OCI-LY1 (cell line): ENCODE results near the gene PRKCA.

ENCODE experiments used
- H2AFZ ChIP-seq: fragments of 200-600 bp; sonication (generic), shearing (Covaris generic); 2 replicates; pipeline ENCODE4 v1.6.0; 2014; ENCODE audit warnings: antibody characterized with exemption, mild to moderate bottlenecking, low read length
- H3F3A ChIP-seq: fragments of 200-600 bp; sonication (generic), shearing (Covaris generic); 2 replicates; pipeline ENCODE4 v1.6.0; 2014; ENCODE audit warnings: mild to moderate bottlenecking, antibody characterized with exemption, low read length, moderate library complexity; ENCODE audit not compliant: insufficient read depth
- H3K27ac ChIP-seq: fragments of 200-600 bp; sonication (generic); 2 replicates; pipeline ENCODE4 v1.5.1; 2014; ENCODE audit warnings: low read length, mixed run types, mild to moderate bottlenecking, low read depth; ENCODE audit not compliant: poor library complexity, severe bottlenecking
- H3K27me3 ChIP-seq: fragments of 200-600 bp; sonication (generic); 2 replicates; pipeline ENCODE4 v1.6.0; 2014; ENCODE audit warnings: antibody characterized with exemption, mild to moderate bottlenecking, low read length, moderate library complexity; ENCODE audit not compliant: insufficient read depth
- H3K36me3 ChIP-seq: fragments of 200-600 bp; sonication (generic); 2 replicates; pipeline ENCODE4 v1.6.1; 2014; ENCODE audit warnings: mild to moderate bottlenecking, antibody characterized with exemption, low read length, moderate library complexity, mixed read lengths; ENCODE audit not compliant: insufficient read depth
- H3K4me1 ChIP-seq: fragments of 200-600 bp; sonication (generic); 2 replicates; pipeline ENCODE4 v1.5.1; 2014; ENCODE audit warnings: mild to moderate bottlenecking, low read length, moderate library complexity; ENCODE audit not compliant: insufficient read depth, severe bottlenecking
- H3K4me2 ChIP-seq: fragments of 200-600 bp; sonication (generic), shearing (Covaris generic); 2 replicates; pipeline ENCODE4 v1.6.1; 2014; ENCODE audit warnings: low read length
- H3K4me3 ChIP-seq: fragments of 200-600 bp; sonication (generic); 2 replicates; pipeline ENCODE4 v1.5.1; 2014; ENCODE audit warnings: low read length, low read depth, mild to moderate bottlenecking, mixed read lengths; ENCODE audit not compliant: poor library complexity, severe bottlenecking
- H3K79me2 ChIP-seq: fragments of 200-600 bp; shearing (Covaris generic); 2 replicates; pipeline ENCODE4 v1.6.1; 2016; ENCODE audit warnings: mixed run types, low read length, mixed read lengths; ENCODE audit not compliant: insufficient read depth
- H3K9ac ChIP-seq: fragments of 200-600 bp; sonication (generic), shearing (Covaris generic); 2 replicates; pipeline ENCODE4 v1.6.1; 2014; ENCODE audit warnings: mild to moderate bottlenecking, low read length, mixed read lengths
- H3K9me2 ChIP-seq: fragments of 200-600 bp; sonication (generic), shearing (Covaris generic); 2 replicates; pipeline ENCODE4 v1.6.1; 2014; ENCODE audit warnings: low read depth, mild to moderate bottlenecking, low read length, mixed read lengths
- H3K9me3 ChIP-seq: fragments of 200-600 bp; shearing (Covaris generic); 2 replicates; pipeline ENCODE4 v1.6.1; 2014; ENCODE audit warnings: low read length, mixed read lengths
- H4K20me1 ChIP-seq: fragments of 200-600 bp; sonication (generic), shearing (Covaris generic); 2 replicates; pipeline ENCODE4 v1.6.0; 2016; ENCODE audit warnings: mild to moderate bottlenecking, low read length; ENCODE audit not compliant: insufficient read depth
- EZH2 ChIP-seq: fragments of 200-600 bp; sonication (generic), shearing (Covaris generic); IDR thresholded peaks from 2 replicates; pipeline ENCODE4 v1.8.0; 2017; ENCODE audit warnings: borderline replicate concordance, mixed run types, mild to moderate bottlenecking, antibody characterized with exemption, low read length, moderate library complexity, mixed read lengths
- TF ChIP-seq, protein P1 (sequence below): fragments of 200-600 bp; sonication (generic), shearing (Covaris generic); IDR thresholded peaks from 2 replicates; pipeline ENCODE4 v1.5.1; 2017; ENCODE audit warnings: mild to moderate bottlenecking, antibody characterized with exemption, low read length, moderate library complexity, mixed read lengths

The PRKCA gene

DNA sequence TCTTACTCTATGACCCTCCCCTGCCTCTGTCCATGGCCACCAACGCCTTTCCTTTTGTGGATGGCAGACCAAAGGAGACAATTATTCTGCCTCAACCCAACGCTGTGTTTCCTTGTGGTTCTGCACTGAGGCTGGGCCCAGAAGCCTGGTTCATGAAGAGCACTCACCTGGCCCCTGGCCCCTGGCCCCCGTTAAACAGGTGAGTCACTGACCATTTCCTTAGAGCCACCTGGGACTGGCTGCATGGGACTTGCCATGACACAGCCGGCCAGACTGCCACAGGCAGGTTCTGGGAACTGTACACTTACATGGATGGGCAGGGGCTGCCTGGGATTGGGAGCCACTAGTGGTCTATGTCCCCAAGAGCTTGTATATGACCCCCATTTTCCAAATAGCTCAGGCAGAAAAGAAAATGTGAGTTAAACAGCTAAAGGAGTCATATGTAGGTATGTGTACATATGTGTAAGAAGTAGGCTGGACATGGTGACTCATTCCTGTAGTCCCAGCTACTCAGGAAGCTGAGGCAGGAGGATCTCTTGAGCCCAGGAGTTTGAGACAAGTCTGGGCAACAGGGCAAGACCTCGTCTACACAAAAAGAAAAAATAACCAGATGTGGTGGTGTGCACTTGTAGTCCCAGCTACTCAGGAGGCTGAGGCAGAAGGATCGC lies 350.6 kb downstream of the PRKCA start:
- Histone ChIP-seq H3K36me3 (no peaks in the 10 kb centered on the region), H2AFZ (no peak overlapping the region), H3K9me3 (peaks cover 5% of the 10 kb centered on the region; the same call in 1 of the 2 replicates), H3K9me2 (no peaks in the 10 kb centered on the region), H3K79me2 (no peaks in the 10 kb centered on the region), H3K4me2 (no peak overlapping the region), H4K20me1 (no peaks in the 10 kb centered on the region), H3K27me3 (no peaks in the 10 kb centered on the region), H3K4me3 (no peak overlapping the region), H3F3A (no peaks in the 10 kb centered on the region), H3K4me1 (peaks cover 6% of the 10 kb centered on the region), H3K27ac (no peak overlapping the region), H3K9ac (no peak overlapping the region)
- no peak for TF ChIP-seq EZH2
- TF ChIP-seq, protein P1, sequence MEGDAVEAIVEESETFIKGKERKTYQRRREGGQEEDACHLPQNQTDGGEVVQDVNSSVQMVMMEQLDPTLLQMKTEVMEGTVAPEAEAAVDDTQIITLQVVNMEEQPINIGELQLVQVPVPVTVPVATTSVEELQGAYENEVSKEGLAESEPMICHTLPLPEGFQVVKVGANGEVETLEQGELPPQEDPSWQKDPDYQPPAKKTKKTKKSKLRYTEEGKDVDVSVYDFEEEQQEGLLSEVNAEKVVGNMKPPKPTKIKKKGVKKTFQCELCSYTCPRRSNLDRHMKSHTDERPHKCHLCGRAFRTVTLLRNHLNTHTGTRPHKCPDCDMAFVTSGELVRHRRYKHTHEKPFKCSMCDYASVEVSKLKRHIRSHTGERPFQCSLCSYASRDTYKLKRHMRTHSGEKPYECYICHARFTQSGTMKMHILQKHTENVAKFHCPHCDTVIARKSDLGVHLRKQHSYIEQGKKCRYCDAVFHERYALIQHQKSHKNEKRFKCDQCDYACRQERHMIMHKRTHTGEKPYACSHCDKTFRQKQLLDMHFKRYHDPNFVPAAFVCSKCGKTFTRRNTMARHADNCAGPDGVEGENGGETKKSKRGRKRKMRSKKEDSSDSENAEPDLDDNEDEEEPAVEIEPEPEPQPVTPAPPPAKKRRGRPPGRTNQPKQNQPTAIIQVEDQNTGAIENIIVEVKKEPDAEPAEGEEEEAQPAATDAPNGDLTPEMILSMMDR, result no peak

DNA sequence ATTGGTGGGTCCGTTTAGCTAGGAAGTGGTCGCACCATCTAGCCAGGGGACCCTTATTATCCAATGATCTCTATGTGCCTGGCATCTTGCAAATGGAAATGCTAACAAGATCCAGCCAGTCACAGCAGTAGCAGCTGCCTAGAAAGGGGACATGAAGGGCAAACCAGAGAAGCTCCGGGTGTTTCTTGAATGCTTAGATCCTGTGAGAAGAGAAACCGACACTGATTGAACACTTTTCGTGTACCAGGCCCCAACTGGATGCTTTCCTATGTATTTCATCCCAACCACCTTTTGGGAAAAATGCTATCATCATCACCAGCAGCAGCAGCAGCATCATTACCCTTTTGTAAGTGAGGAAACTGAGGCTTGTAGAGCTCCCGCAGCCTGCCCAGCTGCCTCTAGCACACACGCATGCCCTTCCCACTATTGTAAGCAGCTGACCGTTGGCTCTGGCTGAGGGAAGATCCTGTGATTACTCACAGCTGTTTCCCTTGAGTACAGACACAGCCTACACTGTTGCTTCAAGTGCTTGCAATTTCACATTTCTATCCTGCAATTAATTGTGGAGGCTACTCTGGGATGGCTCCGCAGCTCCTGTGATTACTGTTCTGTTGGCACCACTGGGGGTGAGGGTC lies 351.8 kb downstream of the PRKCA start:
- H3K27me3 ChIP-seq, result no peaks in the 10 kb centered on the region
- no peak overlapping the region for H3K4me3 ChIP-seq
- no peaks in the 10 kb centered on the region for H3K9me2 ChIP-seq
- H3K4me2 ChIP-seq, result no peak overlapping the region
- H4K20me1 ChIP-seq, result no peaks in the 10 kb centered on the region
- no peaks in the 10 kb centered on the region for H3K79me2 ChIP-seq
- peaks cover 5% of the 10 kb centered on the region; the same call in 1 of the 2 replicates for H3K9me3 ChIP-seq
- H3K36me3 ChIP-seq, result peaks cover 8% of the 10 kb centered on the region; the same call in 1 of the 2 replicates
- no peak overlapping the region for H2AFZ ChIP-seq
- H3K27ac ChIP-seq, result no peak overlapping the region
- no peak for TF ChIP-seq EZH2
- TF ChIP-seq, protein P1, result no peak
- no peak overlapping the region for H3K9ac ChIP-seq
- H3K4me1 ChIP-seq, result peaks cover 6% of the 10 kb centered on the region
- H3F3A ChIP-seq, result no peaks in the 10 kb centered on the region

DNA sequence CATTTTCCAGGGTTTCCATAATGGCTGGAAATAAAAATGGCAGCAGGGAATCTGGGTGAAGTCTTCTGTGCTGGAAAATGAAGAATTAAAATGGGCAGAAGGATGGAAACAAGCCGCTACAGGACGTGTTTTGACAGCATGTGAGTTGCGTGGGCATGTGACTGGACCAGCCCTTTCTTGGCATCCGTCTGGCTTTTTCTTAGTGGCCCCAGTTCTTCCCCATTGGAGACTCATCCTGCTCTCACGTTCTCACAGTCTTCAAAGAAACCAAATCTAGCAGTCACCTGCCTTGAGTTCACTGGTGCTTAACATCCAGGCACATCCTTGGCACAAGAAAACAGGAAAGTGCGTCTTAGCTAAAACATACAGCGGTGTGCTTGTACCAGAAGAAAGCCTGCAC lies 352.4 kb downstream of the PRKCA start:
- peaks cover 5% of the 10 kb centered on the region; the same call in 1 of the 2 replicates for H3K9me3 ChIP-seq
- TF ChIP-seq, protein P1, result no peak
- no peak for TF ChIP-seq EZH2
- no peak overlapping the region for H3K9ac ChIP-seq
- H3K4me2 ChIP-seq, result no peak overlapping the region
- H3K4me1 ChIP-seq, result peaks cover 6% of the 10 kb centered on the region
- H3K27me3 ChIP-seq, result no peaks in the 10 kb centered on the region
- H3K79me2 ChIP-seq, result no peaks in the 10 kb centered on the region
- H2AFZ ChIP-seq, result no peak overlapping the region
- H3K9me2 ChIP-seq, result no peaks in the 10 kb centered on the region
- H3K36me3 ChIP-seq, result peaks cover 8% of the 10 kb centered on the region; the same call in 1 of the 2 replicates
- H4K20me1 ChIP-seq, result no peaks in the 10 kb centered on the region
- H3F3A ChIP-seq, result no peaks in the 10 kb centered on the region
- no peak overlapping the region for H3K4me3 ChIP-seq
- no peak overlapping the region for H3K27ac ChIP-seq
